H9 (cell line): Measurements from ENCODE around the gene MGST2. TPM values are rescaled to one million over a fixed set of nuclear protein-coding genes. Genes with fewer than 3 reads are reported as not detected.

Source experiments
- DNase-seq: peaks from one replicate; pipeline ENCODE4 v3.0.0-alpha.2; 2017
- H2AFZ ChIP-seq: one replicate; pipeline ENCODE4 v1.6.1; 2013; ENCODE audit warnings: mild to moderate bottlenecking, low read length, control low read depth, moderate library complexity
- H2AK5ac ChIP-seq: 2 replicates; pipeline ENCODE4 v1.6.1; 2013; ENCODE audit warnings: low read length, control low read depth, mixed read lengths; ENCODE audit not compliant: insufficient read length
- H2BK120ac ChIP-seq: one replicate; pipeline ENCODE4 v1.6.1; 2013; ENCODE audit warnings: low read depth, mild to moderate bottlenecking, low read length, control low read depth, inconsistent platforms; ENCODE audit not compliant: poor library complexity, severe bottlenecking
- H2BK12ac ChIP-seq: 2 replicates; pipeline ENCODE4 v1.6.1; 2013; ENCODE audit warnings: low read length, control low read depth, mixed read lengths, low read depth; ENCODE audit not compliant: insufficient read length
- H2BK15ac ChIP-seq: 2 replicates; pipeline ENCODE4 v1.6.1; 2013; ENCODE audit warnings: low read depth, low read length, control low read depth
- H2BK20ac ChIP-seq: one replicate; pipeline ENCODE4 v1.6.1; 2013; ENCODE audit warnings: low read depth, mild to moderate bottlenecking, low read length, control low read depth, inconsistent platforms; ENCODE audit not compliant: poor library complexity, severe bottlenecking
- H2BK5ac ChIP-seq: 2 replicates; pipeline ENCODE4 v1.6.1; 2013; ENCODE audit warnings: low read length, control low read depth, mixed read lengths; ENCODE audit not compliant: insufficient read length
- H3K14ac ChIP-seq: 2 replicates; pipeline ENCODE4 v1.6.1; 2013; ENCODE audit warnings: low read length, control low read depth; ENCODE audit not compliant: insufficient read depth
- H3K18ac ChIP-seq: 2 replicates; pipeline ENCODE4 v1.6.1; 2013; ENCODE audit warnings: low read depth, mild to moderate bottlenecking, mixed read lengths, low read length, control low read depth; ENCODE audit not compliant: insufficient read length
- H3K23ac ChIP-seq: 2 replicates; pipeline ENCODE4 v1.6.1; 2013; ENCODE audit warnings: low read length, control low read depth, mixed read lengths, low read depth; ENCODE audit not compliant: insufficient read length
- H3K23me2 ChIP-seq: 2 replicates; pipeline ENCODE4 v1.6.1; 2013; ENCODE audit warnings: low read depth, mild to moderate bottlenecking, mixed read lengths, low read length, control low read depth; ENCODE audit not compliant: insufficient read length, poor library complexity, severe bottlenecking
- H3K27ac ChIP-seq: 2 replicates; pipeline ENCODE4 v1.5.1; 2013; ENCODE audit warnings: low read length, control low read depth, mixed read lengths, low read depth; ENCODE audit not compliant: insufficient read length
- H3K27me3 ChIP-seq: 2 replicates; pipeline ENCODE4 v1.6.1; 2013; ENCODE audit warnings: low read length, control low read depth, inconsistent platforms; ENCODE audit not compliant: insufficient read depth
- H3K4ac ChIP-seq: 2 replicates; pipeline ENCODE4 v1.6.1; 2013; ENCODE audit warnings: low read depth, mild to moderate bottlenecking, control low read depth, inconsistent platforms, low read length, moderate library complexity
- H3K4me1 ChIP-seq: 2 replicates; pipeline ENCODE4 v1.6.1; 2013; ENCODE audit warnings: low read length, control low read depth, inconsistent platforms; ENCODE audit not compliant: insufficient read depth
- H3K4me2 ChIP-seq: 2 replicates; pipeline ENCODE4 v1.6.1; 2013; ENCODE audit warnings: low read length, control low read depth, mixed read lengths; ENCODE audit not compliant: insufficient read length, insufficient read depth
- H3K56ac ChIP-seq: 2 replicates; pipeline ENCODE4 v1.6.1; 2013; ENCODE audit warnings: low read depth, mild to moderate bottlenecking, mixed read lengths, low read length, control low read depth; ENCODE audit not compliant: insufficient read length
- H3K79me1 ChIP-seq: 2 replicates; pipeline ENCODE4 v1.6.1; 2013; ENCODE audit warnings: low read depth, mild to moderate bottlenecking, moderate library complexity, low read length, control low read depth, inconsistent platforms; ENCODE audit not compliant: insufficient read depth, poor library complexity, severe bottlenecking
- H3K79me2 ChIP-seq: 2 replicates; pipeline ENCODE4 v1.6.1; 2013; ENCODE audit warnings: low read length, control low read depth, inconsistent platforms; ENCODE audit not compliant: insufficient read depth
- H3K9ac ChIP-seq: 2 replicates; pipeline ENCODE4 v1.6.1; 2013; ENCODE audit warnings: low read length, control low read depth, mixed read lengths; ENCODE audit not compliant: insufficient read length; ENCODE audit errors: extremely low read depth
- H3K9me3 ChIP-seq: one replicate; pipeline ENCODE4 v1.6.1; 2013; ENCODE audit warnings: low read depth, low read length, inconsistent platforms; ENCODE audit not compliant: control insufficient read depth
- H3T11ph ChIP-seq: one replicate; pipeline ENCODE4 v1.6.1; 2013; ENCODE audit warnings: mild to moderate bottlenecking, low read length, control low read depth, inconsistent platforms
- H4K20me1 ChIP-seq: one replicate; pipeline ENCODE4 v1.6.1; 2013; ENCODE audit not compliant: control insufficient read depth, insufficient read length, insufficient read depth
- H4K5ac ChIP-seq: 2 replicates; pipeline ENCODE4 v1.6.1; 2013; ENCODE audit warnings: low read depth, mild to moderate bottlenecking, mixed read lengths, low read length, control low read depth; ENCODE audit not compliant: insufficient read length
- H4K8ac ChIP-seq: replicated peaks from 2 replicates; pipeline ENCODE4 v1.6.1; 2013; ENCODE audit warnings: low read length, control low read depth, mixed read lengths, low read depth; ENCODE audit not compliant: insufficient read length
- H4K91ac ChIP-seq: 2 replicates; pipeline ENCODE4 v1.6.1; 2013; ENCODE audit warnings: low read depth, mild to moderate bottlenecking, moderate library complexity, mixed read lengths, low read length, control low read depth; ENCODE audit not compliant: insufficient read length
- H3K27ac Mint-ChIP-seq, 3 experiments: 2 replicates in 2 of 3; 3 replicates in 1 of 3; pipeline ENCODE4 v1.8.0; 2020 to 2021; ENCODE audit warnings: mixed read lengths in 3 of 3, mild to moderate bottlenecking in 1 of 3, moderate library complexity in 1 of 3
- H3K27me3 Mint-ChIP-seq: 2 replicates; pipeline ENCODE4 v1.8.0; 2021; ENCODE audit warnings: low read depth, mild to moderate bottlenecking, moderate library complexity, mixed read lengths
- H3K36me3 Mint-ChIP-seq, 3 experiments: 2 replicates in 2 of 3; 3 replicates in 1 of 3; pipeline ENCODE4 v1.8.0; 2020 to 2021; ENCODE audit warnings: low read depth in 3 of 3, mixed read lengths in 3 of 3; ENCODE audit not compliant: insufficient read depth in 1 of 3
- H3K4me1 Mint-ChIP-seq, 2 experiments: 2 replicates each; pipeline ENCODE4 v1.8.0; 2020; ENCODE audit warnings: mixed read lengths in 2 of 2
- H3K4me3 Mint-ChIP-seq, 2 experiments: 2 replicates in 1 of 2; 3 replicates in 1 of 2; pipeline ENCODE4 v1.8.0; 2020 to 2021; ENCODE audit warnings: mild to moderate bottlenecking in 2 of 2, mixed read lengths in 2 of 2, moderate library complexity in 1 of 2
- H3K9me3 Mint-ChIP-seq, 2 experiments: 2 replicates in 1 of 2; 3 replicates in 1 of 2; pipeline ENCODE4 v1.8.0; 2020; ENCODE audit warnings: mild to moderate bottlenecking in 2 of 2, mixed read lengths in 2 of 2, moderate library complexity in 1 of 2
- WGBS: extraction: QIAGEN DNeasy Blood & Tissue Kit; methylation state at CpG from one replicate; pipeline ENCODE4 v1.1.7; 2013; ENCODE audit warnings: missing lambda C conversion rate, low lambda C conversion rate, mixed read lengths; ENCODE audit not compliant: insufficient read length; ENCODE audit errors: extremely low coverage; 5-methylcytosine and 5-hydroxymethylcytosine counted together
- total RNA-seq: library from RNA; stranded (reverse); gene quantifications from 2 replicates; pipeline ENCODE4 v1.2.1, GENCODE V29; 2021
- TF ChIP-seq, protein P1 (sequence below): fragments of 200-600 bp; sonication (generic); conservative IDR thresholded peaks from 3 replicates; pipeline ENCODE4 v1.8.0; 2021; ENCODE audit warnings: antibody characterized with exemption, mild to moderate bottlenecking

Gene MGST2
- total RNA-seq, 1 experiment from 2014 or later, result 6.4 TPM

DNA sequence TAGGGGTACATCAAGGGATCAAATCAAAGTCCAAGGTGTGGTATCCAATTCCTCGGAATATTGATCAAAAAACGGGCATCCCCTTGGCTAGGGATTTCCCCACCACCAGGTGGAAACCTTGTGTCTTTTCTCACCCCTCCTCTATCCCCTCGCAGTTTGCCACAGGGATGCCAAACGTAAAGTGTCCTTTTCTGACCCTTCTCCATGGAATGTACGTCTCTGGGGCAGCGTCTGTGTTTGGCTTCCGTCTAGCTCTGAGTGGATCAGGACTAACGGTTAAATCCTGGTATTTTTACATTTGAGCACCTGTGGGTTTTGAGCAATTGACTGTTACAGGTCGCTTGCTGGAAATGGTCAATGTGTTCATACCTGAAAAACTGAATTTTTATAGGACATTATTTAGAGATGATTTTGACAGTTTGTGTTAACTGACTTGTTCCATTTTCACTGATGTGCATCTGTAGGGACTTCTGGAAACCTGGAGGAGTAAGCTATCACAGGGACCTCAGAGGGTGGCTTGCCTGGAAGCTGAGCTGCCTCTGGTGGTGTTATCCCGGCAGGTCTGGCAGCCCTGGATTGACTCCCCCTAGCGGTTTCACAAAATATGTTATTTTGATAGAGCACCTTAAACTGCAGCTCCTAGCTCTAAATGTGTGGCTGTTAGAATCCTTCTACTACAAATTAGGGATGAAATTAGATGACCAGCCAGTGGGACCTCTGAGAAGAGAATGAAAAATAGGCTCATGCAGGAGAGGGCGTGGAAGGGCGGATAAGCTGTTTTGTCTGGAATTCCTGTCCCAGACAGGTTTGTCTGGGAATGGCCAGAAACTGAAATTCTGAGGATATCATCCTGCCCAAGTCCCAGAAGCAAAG, 8.8 kb upstream of the MGST2 start:
- H2BK15ac ChIP-seq, result no peak overlapping the region
- no peaks in the 10 kb centered on the region for H3K36me3 Mint-ChIP-seq
- no peak overlapping the region for H2AFZ ChIP-seq
- no peak overlapping the region for H4K8ac ChIP-seq
- no peak overlapping the region for H2BK120ac ChIP-seq
- H2BK12ac ChIP-seq, result no peak overlapping the region
- H3K23me2 ChIP-seq, result no peaks in the 10 kb centered on the region
- H4K20me1 ChIP-seq, result no peaks in the 10 kb centered on the region
- H3K27me3 ChIP-seq, result no peaks in the 10 kb centered on the region
- WGBS, result no CpG with 5 or more reads among the region's 13 CpGs
- H2BK5ac ChIP-seq, result no peak overlapping the region
- H3K79me1 ChIP-seq, result no peaks in the 10 kb centered on the region
- H3K18ac ChIP-seq, result no peak overlapping the region
- no peak overlapping the region for H4K5ac ChIP-seq
- H3K9me3 ChIP-seq, result no peaks in the 10 kb centered on the region
- H3T11ph ChIP-seq, result no peak overlapping the region
- DNase-seq, result peak; percentile 76
- H3K4me1 Mint-ChIP-seq, result peaks cover 17 to 23% of the 10 kb centered on the region in 2 experiments
- H2BK20ac ChIP-seq, result no peak overlapping the region
- H3K4me2 ChIP-seq, result peak overlapping the region; percentile 38
- no peak overlapping the region for H3K23ac ChIP-seq
- H2AK5ac ChIP-seq, result no peak overlapping the region
- H3K27ac Mint-ChIP-seq, result no peak overlapping the region
- H3K4me1 ChIP-seq, result peaks cover 3% of the 10 kb centered on the region
- no peak overlapping the region for H3K27ac ChIP-seq
- H3K4ac ChIP-seq, result no peak overlapping the region
- no peak overlapping the region for H3K9ac ChIP-seq
- TF ChIP-seq, protein P1, sequence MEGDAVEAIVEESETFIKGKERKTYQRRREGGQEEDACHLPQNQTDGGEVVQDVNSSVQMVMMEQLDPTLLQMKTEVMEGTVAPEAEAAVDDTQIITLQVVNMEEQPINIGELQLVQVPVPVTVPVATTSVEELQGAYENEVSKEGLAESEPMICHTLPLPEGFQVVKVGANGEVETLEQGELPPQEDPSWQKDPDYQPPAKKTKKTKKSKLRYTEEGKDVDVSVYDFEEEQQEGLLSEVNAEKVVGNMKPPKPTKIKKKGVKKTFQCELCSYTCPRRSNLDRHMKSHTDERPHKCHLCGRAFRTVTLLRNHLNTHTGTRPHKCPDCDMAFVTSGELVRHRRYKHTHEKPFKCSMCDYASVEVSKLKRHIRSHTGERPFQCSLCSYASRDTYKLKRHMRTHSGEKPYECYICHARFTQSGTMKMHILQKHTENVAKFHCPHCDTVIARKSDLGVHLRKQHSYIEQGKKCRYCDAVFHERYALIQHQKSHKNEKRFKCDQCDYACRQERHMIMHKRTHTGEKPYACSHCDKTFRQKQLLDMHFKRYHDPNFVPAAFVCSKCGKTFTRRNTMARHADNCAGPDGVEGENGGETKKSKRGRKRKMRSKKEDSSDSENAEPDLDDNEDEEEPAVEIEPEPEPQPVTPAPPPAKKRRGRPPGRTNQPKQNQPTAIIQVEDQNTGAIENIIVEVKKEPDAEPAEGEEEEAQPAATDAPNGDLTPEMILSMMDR, result peak; percentile 75
- peak overlapping the region; percentile 19 to 43; a peak in 2 of 5 replicates for H3K4me3 Mint-ChIP-seq
- H3K79me2 ChIP-seq, result no peaks in the 10 kb centered on the region
- no peaks in the 10 kb centered on the region for H3K9me3 Mint-ChIP-seq
- H3K14ac ChIP-seq, result no peak overlapping the region
- H3K56ac ChIP-seq, result no peak overlapping the region
- peaks cover 26% of the 10 kb centered on the region for H3K27me3 Mint-ChIP-seq
- H4K91ac ChIP-seq, result no peak overlapping the region
